ENCODE data around the gene KHSRP. TPM values are rescaled to one million over a fixed set of nuclear protein-coding genes. Genes with fewer than 3 reads are reported as not detected.

KHSRP gene
- total and polyA plus RNA-seq, 10 of the 15 experiments (the other 5 are each of a cell fraction or from before 2014, with no cell fraction given) = 4.8 to 440 (median 82.0) TPM

DNA sequence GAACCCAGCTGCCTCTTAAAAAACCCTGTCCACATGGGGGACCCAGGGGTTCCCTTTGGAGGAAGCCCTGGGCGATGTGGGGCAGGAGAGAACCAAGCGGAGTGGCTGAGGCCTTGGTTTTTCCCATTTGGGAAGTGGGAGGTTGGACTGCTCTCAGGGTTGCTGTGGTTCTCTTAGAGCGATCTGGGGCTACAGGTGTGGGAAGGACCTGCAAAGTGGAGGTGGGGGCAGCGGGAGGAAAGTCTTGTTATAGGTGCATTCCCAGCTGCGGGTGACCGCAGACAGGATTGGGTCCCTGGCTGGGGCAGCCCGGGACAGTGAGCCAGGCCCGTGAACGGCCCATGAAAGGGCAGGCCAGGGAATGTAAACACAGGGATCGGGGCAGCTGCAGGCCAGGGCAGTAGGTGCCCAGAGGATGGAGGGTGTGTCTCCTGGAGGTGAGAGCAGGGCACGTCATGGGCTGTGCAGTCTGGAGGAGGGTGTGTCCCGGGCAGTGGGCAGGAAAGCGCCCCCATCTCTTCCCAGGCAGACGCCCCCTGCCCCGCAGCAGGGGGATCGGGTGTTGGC is 34.2 kb upstream of the KHSRP start:
- WGBS (ENCODE audit: insufficient coverage, insufficient replicate concordance, low lambda C conversion rate, missing lambda C conversion rate) = 3% methylated on average over 16 of the region's 16 CpGs
- FAIRE-seq (no peak), DNase-seq (ENCODE audit: low read depth, low spot score) (no peak), ATAC-seq (peak; percentile 22)
- ChIA-PET RAD21 (ENCODE audit: unreplicated experiment) (interaction anchor here (0.6 to 2.1 kb wide), 8 partner anchors 22 to 403 kb away, joined by 3 to 11 read pairs (median 3); partner anchors contain the start of genes CLPP, DENND1C, GTF2F1 and KHSRP), CTCF (interaction anchor here (0.6 to 2.0 kb wide), 5 partner anchors 23 to 412 kb away, joined by 3 to 8 read pairs (median 5); partner anchors contain the start of gene DENND1C), POLR2A (interaction anchor here (1.0 to 1.8 kb wide), 3 partner anchors 22 to 34 kb away, joined by 3 to 10 read pairs (median 8); partner anchors contain the start of genes DENND1C and KHSRP), SMC1A (ENCODE audit: uncharacterized antibody, unreplicated experiment) (interaction anchor here (0.7 to 1.7 kb wide), 7 partner anchors 10 to 279 kb away, joined by 3 to 5 read pairs (median 3); partner anchors contain the start of gene GPR108)
- Histone ChIP-seq H3K9me3 (replicated peaks; ENCODE audit: control insufficient read depth, insufficient read depth, low read length) (peaks cover 17% of the 10 kb centered on the region; the same call in 2 of the 3 replicates), H3K4me2 (ENCODE audit: control insufficient read depth, insufficient read depth) (peak overlapping the region; percentile 95), H3K4me3 (peak overlapping the region; percentile 80), H3K4me1 (ENCODE audit: control insufficient read depth, insufficient read depth, low read length) (peaks cover 10% of the 10 kb centered on the region), H2AFZ (ENCODE audit: control insufficient read depth, low read depth, low read length) (no peak overlapping the region; the same call in 1 of the 2 replicates), H3K36me3 (ENCODE audit: control insufficient read depth in 2 of 2, insufficient read depth in 2 of 2, low read length in 1 of 2) (peaks cover 10 to 24% of the 10 kb centered on the region in 2 experiments; a peak in 3 of 4 replicates), H3K27me3 (replicated peaks in 1 of 2; ENCODE audit: control insufficient read depth in 2 of 2, insufficient read depth in 2 of 2, low read length in 1 of 2) (no peaks in the 10 kb centered on the region), H3K27ac (ENCODE audit: control insufficient read depth, insufficient read depth) (peak overlapping the region; percentile 94), H3K9ac (ENCODE audit: control insufficient read depth, insufficient read depth, low read length) (peak overlapping the region; percentile 82), H3K79me2 (ENCODE audit: control insufficient read depth, insufficient read depth, low read length) (peaks cover 18% of the 10 kb centered on the region), H4K20me1 (ENCODE audit: control insufficient read depth, insufficient read depth) (no peaks in the 10 kb centered on the region)
- no TSS peak for BruUV-seq (replicated peaks)
- in situ Hi-C loops (cut with MboI) (no loop called here), intact Hi-C loops (cut with micrococcal nuclease; ENCODE audit: unreplicated experiment) (loop anchor here (2.0 kb wide), 1 partner anchor 46 kb away; no protein-coding TSS in a partner anchor)
- TF ChIP-seq RB1 (IDR thresholded peaks at IDR 0.05; ENCODE audit: borderline replicate concordance) (no peak), LARP7 (IDR thresholded peaks at IDR 0.05) (peak; percentile 36; the same call in 1 of the 2 replicates), SMC3 (IDR thresholded peaks at IDR 0.05; ENCODE audit: borderline replicate concordance, low read length) (no peak), SMARCA5 (IDR thresholded peaks at IDR 0.05) (peak; percentile 13; the same call in 1 of the 2 replicates), WRNIP1 (IDR thresholded peaks at IDR 0.05; ENCODE audit: borderline replicate concordance, low read depth, low read length) (no peak), PML (IDR thresholded peaks at IDR 0.05; ENCODE audit: low read length) (no peak), MXI1 (IDR thresholded peaks at IDR 0.05; ENCODE audit: low read depth, low read length) (no peak), IKZF2 (IDR thresholded peaks at IDR 0.05) (peak in 1 of 2 experiments; percentile 33; a peak in 2 of 4 replicates), SIX5 (IDR thresholded peaks at IDR 0.05; ENCODE audit: low read depth, low read length, severe bottlenecking) (no peak), IRF4 (IDR thresholded peaks at IDR 0.05; ENCODE audit: low read depth, low read length) (no peak), ZNF217 (IDR thresholded peaks at IDR 0.05) (peak; percentile 15; the same call in 1 of the 2 replicates), RAD21 (IDR thresholded peaks at IDR 0.05; ENCODE audit: insufficient read depth, low read depth, low read length) (no peak)
- TF ChIP-seq, protein P1, sequence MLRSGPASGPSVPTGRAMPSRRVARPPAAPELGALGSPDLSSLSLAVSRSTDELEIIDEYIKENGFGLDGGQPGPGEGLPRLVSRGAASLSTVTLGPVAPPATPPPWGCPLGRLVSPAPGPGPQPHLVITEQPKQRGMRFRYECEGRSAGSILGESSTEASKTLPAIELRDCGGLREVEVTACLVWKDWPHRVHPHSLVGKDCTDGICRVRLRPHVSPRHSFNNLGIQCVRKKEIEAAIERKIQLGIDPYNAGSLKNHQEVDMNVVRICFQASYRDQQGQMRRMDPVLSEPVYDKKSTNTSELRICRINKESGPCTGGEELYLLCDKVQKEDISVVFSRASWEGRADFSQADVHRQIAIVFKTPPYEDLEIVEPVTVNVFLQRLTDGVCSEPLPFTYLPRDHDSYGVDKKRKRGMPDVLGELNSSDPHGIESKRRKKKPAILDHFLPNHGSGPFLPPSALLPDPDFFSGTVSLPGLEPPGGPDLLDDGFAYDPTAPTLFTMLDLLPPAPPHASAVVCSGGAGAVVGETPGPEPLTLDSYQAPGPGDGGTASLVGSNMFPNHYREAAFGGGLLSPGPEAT (IDR thresholded peaks at IDR 0.05; ENCODE audit: low read depth) = peak; percentile 40
- TF ChIP-seq, protein P2, sequence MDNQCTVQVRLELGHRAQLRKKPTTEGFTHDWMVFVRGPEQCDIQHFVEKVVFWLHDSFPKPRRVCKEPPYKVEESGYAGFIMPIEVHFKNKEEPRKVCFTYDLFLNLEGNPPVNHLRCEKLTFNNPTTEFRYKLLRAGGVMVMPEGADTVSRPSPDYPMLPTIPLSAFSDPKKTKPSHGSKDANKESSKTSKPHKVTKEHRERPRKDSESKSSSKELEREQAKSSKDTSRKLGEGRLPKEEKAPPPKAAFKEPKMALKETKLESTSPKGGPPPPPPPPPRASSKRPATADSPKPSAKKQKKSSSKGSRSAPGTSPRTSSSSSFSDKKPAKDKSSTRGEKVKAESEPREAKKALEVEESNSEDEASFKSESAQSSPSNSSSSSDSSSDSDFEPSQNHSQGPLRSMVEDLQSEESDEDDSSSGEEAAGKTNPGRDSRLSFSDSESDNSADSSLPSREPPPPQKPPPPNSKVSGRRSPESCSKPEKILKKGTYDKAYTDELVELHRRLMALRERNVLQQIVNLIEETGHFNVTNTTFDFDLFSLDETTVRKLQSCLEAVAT (IDR thresholded peaks at IDR 0.05) = peak; percentile 74

All from GM12878 (cell line).